ENCODE data around the gene TNFRSF4.

Gene TNFRSF4

GRCh38 chr1:1240822-1241587, 27.1 kb upstream of the TNFRSF4 start:
- no peak for DNase-seq (ENCODE audit: low read depth)
- H3K4me3 ChIP-seq (replicated peaks; ENCODE audit: low read depth, low read length), result no peak overlapping the region
- no peak for TF ChIP-seq CTCF (IDR thresholded peaks at IDR 0.05; ENCODE audit: low read length, missing control alignments)

DNA sequence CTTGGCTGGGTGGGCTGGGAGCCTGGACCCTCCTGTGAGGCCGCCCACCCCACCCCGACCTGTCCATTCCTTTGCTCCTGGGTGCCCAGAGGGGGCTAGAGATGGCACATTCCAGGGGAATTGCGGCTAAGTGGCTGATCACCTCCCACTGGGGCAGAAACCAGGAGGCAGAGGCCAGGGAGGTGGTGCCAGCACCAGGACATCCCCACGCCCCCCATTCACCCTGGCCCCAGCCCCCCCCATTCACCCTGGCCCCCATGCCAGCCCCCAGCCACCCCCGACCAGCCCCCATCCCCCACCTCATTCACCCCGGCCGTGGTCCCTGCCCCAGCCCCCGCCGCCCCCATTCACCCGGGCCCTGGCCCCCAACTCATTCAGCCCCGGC, 26.4 kb upstream of the TNFRSF4 start:
- no peak overlapping the region for H3K4me3 ChIP-seq (replicated peaks; ENCODE audit: low read depth, low read length)
- DNase-seq (ENCODE audit: low read depth), result no peak
- no peak for TF ChIP-seq CTCF (IDR thresholded peaks at IDR 0.05; ENCODE audit: low read length, missing control alignments)

- no peak for TF ChIP-seq CTCF (IDR thresholded peaks at IDR 0.05; ENCODE audit: low read length, missing control alignments)
- DNase-seq (ENCODE audit: low read depth), result no peak
- no peak overlapping the region for H3K4me3 ChIP-seq (replicated peaks; ENCODE audit: low read depth, low read length)
Measured at GRCh38 chr1:1239614-1240347, 25.8 kb upstream of the TNFRSF4 start.

GRCh38 chr1:1239227-1239613, 25.3 kb upstream of the TNFRSF4 start:
- no peak for TF ChIP-seq CTCF (IDR thresholded peaks at IDR 0.05; ENCODE audit: low read length, missing control alignments)
- no peak for DNase-seq (ENCODE audit: low read depth)
- no peak overlapping the region for H3K4me3 ChIP-seq (replicated peaks; ENCODE audit: low read depth, low read length)

DNA sequence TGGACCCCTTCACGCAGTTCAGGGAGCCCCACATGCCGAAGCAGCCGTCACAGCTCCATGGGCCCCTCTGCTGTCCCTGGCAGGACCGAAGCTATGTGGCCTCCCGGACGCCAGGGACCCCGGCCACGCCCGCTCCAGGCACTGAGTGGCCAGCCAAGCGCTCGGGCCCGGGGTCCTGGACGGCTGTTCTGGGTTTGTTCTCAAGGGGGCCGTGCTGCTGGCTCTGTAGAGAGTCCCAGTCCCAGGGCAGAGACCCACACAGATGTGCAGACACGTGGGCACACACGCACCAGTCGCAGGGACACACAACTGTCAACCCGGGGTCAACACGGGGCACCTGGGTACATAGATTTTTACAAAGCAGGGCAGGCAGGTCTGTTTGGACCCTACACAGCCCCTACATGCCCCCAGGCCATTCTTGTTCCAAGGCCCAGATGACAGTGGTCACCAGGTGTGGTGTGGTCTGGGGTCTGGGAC, 24.8 kb upstream of the TNFRSF4 start:
- H3K4me3 ChIP-seq (replicated peaks; ENCODE audit: low read depth, low read length), result no peak overlapping the region
- no peak for DNase-seq (ENCODE audit: low read depth)
- TF ChIP-seq CTCF (IDR thresholded peaks at IDR 0.05; ENCODE audit: low read length, missing control alignments), result no peak

DNA sequence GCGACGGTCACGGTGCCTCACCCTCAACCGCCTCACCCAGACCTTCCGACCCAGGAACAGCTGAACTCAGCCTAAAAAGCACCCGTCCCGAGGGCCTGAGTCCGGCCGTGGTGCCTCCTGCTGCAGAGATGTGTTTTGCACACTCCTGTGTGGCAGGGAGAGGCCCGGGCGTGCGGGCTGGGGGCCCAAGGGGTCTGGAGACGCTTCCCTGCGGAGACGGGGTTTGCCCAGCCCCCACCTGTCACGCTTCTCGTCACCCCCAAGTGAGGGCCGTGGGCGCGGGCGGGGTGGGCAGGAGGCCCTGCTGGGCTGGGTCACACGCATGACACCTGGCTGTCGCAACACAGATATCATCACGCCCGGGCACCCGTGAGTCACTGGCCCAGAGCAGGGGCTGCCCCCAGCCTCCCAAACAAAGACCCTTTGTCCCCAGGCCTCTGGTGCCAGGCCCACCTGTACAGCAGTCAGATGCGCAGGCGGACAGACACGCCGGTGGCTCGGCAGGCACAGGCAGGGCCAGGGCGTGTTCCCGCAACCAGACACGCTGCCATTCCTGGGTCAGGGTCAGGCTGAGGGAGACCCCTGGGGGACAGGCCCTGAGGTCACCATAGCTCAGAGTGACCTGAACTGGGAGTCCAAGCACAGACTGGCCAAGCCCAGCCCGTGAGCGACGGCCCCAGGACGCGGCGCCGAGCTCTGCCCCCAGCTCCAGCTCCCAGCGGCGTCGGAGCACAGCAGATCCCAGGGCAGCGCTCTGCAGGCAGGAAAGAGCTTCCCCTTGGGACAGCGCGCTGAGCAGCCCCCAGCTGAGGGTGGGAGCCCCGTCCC, 24.1 kb upstream of the TNFRSF4 start:
- TF ChIP-seq CTCF (IDR thresholded peaks at IDR 0.05; ENCODE audit: low read length, missing control alignments), result no peak
- no peak overlapping the region for H3K4me3 ChIP-seq (replicated peaks; ENCODE audit: low read depth, low read length)
- no peak for DNase-seq (ENCODE audit: low read depth)
